DOHH2 (cell line): Measurements from ENCODE around the gene TBC1D2B.
"Not testable (repeated sequence)": the region's sequence is repeated elsewhere in the genome, so short reads cannot be mapped to it uniquely, and the experiment has no call there.

ENCODE experiments used
- H3F3A ChIP-seq: fragments of 200-600 bp; sonication (generic), shearing (Covaris generic); 2 replicates; pipeline ENCODE4 v1.6.0; 2016; ENCODE audit warnings: antibody characterized with exemption, mild to moderate bottlenecking; ENCODE audit not compliant: control insufficient read depth, insufficient read depth
- H3K27ac ChIP-seq: fragments of 200-600 bp; sonication (generic); 2 replicates; pipeline ENCODE4 v1.5.1; 2014; ENCODE audit warnings: low read depth, mild to moderate bottlenecking, low read length, moderate library complexity
- H3K27me3 ChIP-seq: fragments of 200-600 bp; sonication (generic); 2 replicates; pipeline ENCODE4 v1.6.1; 2014; ENCODE audit warnings: mild to moderate bottlenecking, low read length, mixed read lengths; ENCODE audit not compliant: control insufficient read depth
- H3K36me3 ChIP-seq: fragments of 200-600 bp; sonication (generic); 2 replicates; pipeline ENCODE4 v1.6.1; 2014; ENCODE audit warnings: mild to moderate bottlenecking, low read length, moderate library complexity, mixed read lengths; ENCODE audit not compliant: control insufficient read depth
- H3K4me1 ChIP-seq: fragments of 200-600 bp; sonication (generic); 2 replicates; pipeline ENCODE4 v1.6.1; 2014; ENCODE audit warnings: mild to moderate bottlenecking, low read length, mixed read lengths; ENCODE audit not compliant: control insufficient read depth
- H3K4me2 ChIP-seq: fragments of 200-600 bp; sonication (generic); 2 replicates; pipeline ENCODE4 v1.6.0; 2014; ENCODE audit warnings: mild to moderate bottlenecking, low read length, moderate library complexity
- H3K4me3 ChIP-seq: fragments of 200-600 bp; sonication (generic); 2 replicates; pipeline ENCODE4 v1.5.1; 2014; ENCODE audit warnings: mild to moderate bottlenecking, low read length, mixed read lengths
- H3K79me2 ChIP-seq: fragments of 200-600 bp; sonication (generic); 2 replicates; pipeline ENCODE4 v1.6.1; 2014; ENCODE audit warnings: mild to moderate bottlenecking, low read length, mixed read lengths; ENCODE audit not compliant: control insufficient read depth
- H3K9me2 ChIP-seq: fragments of 200-600 bp; sonication (generic); replicated peaks from 2 replicates; pipeline ENCODE4 v1.6.1; 2014; ENCODE audit warnings: mild to moderate bottlenecking, low read length, mixed read lengths; ENCODE audit not compliant: control insufficient read depth
- H3K9me3 ChIP-seq: fragments of 200-600 bp; sonication (generic); 2 replicates; pipeline ENCODE4 v1.6.1; 2014; ENCODE audit warnings: antibody characterized with exemption, low read length, mixed read lengths; ENCODE audit not compliant: control insufficient read depth, insufficient read depth
- H4K20me1 ChIP-seq: fragments of 200-600 bp; sonication (generic); 2 replicates; pipeline ENCODE4 v1.6.0; 2014; ENCODE audit warnings: low read depth, mild to moderate bottlenecking, antibody characterized with exemption, low read length, moderate library complexity; ENCODE audit not compliant: control insufficient read depth, insufficient read depth
- EZH2phosphoT487 ChIP-seq: fragments of 200-600 bp; sonication (generic); IDR thresholded peaks from 2 replicates; pipeline ENCODE4 v1.6.1; 2017; ENCODE audit warnings: borderline replicate concordance, mild to moderate bottlenecking, antibody characterized with exemption, low read length, moderate library complexity, mixed read lengths
- TF ChIP-seq, protein P1 (sequence below): fragments of 200-600 bp; sonication (generic); IDR thresholded peaks from one replicate; pipeline ENCODE4 v1.5.1; 2014; ENCODE audit warnings: antibody characterized with exemption, mild to moderate bottlenecking, low read depth, low read length; ENCODE audit not compliant: poor library complexity, severe bottlenecking

Gene TBC1D2B

DNA sequence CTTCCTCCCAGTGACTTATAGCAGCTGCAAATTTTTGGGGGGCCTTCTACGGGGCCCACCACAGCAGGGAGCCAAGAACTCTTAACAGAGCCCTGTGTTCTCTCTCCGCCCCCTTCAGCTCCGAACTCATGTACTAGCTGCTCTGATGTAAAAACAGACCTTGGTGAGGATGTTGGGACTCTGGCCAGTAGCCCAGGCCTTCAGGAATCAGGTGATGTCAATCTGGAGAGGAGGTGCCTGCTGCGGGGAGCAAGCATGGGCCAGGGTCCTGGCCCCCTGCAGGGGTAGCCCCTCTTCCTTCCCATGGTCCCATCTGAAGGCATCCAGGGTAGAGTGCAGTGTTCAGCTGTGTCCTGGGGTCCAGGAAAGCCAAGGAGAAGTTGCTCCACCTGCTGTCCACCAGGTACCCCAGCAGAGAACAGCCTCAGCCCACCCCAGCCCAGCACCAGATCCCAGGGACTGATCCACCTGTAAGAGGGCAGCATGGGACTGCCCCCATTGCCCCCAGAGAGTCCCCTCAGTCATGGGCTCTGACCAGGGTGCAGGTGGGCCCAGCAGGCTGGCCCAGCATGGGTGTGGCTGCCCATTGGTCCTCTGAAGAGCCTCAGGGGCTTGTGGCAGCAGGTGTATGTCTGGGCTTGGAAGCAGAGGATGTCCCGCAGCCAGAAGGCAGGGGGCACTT, 126.3 kb downstream of the TBC1D2B start:
- H3K4me1 ChIP-seq: peaks cover 21% of the 10 kb centered on the region
- not testable (repeated sequence) for H3K27ac ChIP-seq, H3K9me3 ChIP-seq, H3K27me3 ChIP-seq, H3K79me2 ChIP-seq, H3K9me2 ChIP-seq, H4K20me1 ChIP-seq, H3K4me3 ChIP-seq, H3K4me2 ChIP-seq, H3F3A ChIP-seq, H3K36me3 ChIP-seq

DNA sequence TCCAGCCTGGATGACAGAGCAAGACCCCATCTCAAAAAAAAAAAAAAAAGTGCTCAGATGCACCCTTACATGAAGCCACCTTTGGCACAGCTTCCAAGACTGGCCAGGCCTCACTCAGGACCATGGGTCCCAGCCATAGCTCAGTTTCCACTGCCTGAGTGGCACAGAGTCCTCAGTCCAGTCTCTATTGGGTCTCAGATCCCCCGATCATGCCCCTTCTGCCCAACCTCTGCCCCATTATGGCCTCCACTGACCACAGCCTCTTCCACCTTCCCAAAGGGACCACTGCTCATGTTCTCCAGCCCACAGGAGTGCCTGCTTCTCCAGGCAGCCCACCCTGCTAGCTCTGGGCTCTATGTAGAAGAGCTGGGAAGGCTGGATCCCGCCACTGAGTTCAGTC, 127.0 kb downstream of the TBC1D2B start:
- not testable (repeated sequence) for H3F3A ChIP-seq, H3K4me2 ChIP-seq, H3K79me2 ChIP-seq, H4K20me1 ChIP-seq, H3K27ac ChIP-seq, H3K27me3 ChIP-seq, H3K36me3 ChIP-seq, H3K9me3 ChIP-seq, H3K9me2 ChIP-seq, H3K4me3 ChIP-seq
- peaks cover 19% of the 10 kb centered on the region for H3K4me1 ChIP-seq

DNA sequence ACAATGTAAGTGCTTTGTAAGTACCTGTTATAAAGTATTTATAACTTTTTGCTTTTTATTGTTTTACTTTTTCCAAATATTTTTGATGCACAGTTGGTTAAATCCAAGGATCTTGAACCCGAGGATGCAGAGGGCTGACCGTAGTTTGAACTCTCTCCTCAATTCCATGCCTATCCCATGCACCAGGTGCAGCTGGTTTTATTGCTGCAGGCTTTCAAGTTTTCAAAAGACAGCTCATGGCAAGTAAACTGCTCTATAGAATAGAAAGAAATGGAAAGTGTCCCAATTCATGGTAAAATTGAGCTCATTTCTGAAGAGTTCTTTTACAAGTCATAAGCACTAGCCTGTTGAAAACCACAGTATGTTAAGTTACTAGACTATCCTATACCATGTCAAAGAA, 131.9 kb downstream of the TBC1D2B start:
- Histone ChIP-seq H3K27ac (no peak overlapping the region), H3K4me3 (no peak overlapping the region), H3K9me3 (no peaks in the 10 kb centered on the region), H3K36me3 (no peaks in the 10 kb centered on the region), H3K27me3 (peaks cover 15% of the 10 kb centered on the region), H3K4me1 (no peaks in the 10 kb centered on the region), H3K9me2 (no peaks in the 10 kb centered on the region), H4K20me1 (no peaks in the 10 kb centered on the region), H3F3A (no peaks in the 10 kb centered on the region), H3K4me2 (no peak overlapping the region), H3K79me2 (no peaks in the 10 kb centered on the region)
- TF ChIP-seq EZH2phosphoT487: no peak
- TF ChIP-seq, protein P1, sequence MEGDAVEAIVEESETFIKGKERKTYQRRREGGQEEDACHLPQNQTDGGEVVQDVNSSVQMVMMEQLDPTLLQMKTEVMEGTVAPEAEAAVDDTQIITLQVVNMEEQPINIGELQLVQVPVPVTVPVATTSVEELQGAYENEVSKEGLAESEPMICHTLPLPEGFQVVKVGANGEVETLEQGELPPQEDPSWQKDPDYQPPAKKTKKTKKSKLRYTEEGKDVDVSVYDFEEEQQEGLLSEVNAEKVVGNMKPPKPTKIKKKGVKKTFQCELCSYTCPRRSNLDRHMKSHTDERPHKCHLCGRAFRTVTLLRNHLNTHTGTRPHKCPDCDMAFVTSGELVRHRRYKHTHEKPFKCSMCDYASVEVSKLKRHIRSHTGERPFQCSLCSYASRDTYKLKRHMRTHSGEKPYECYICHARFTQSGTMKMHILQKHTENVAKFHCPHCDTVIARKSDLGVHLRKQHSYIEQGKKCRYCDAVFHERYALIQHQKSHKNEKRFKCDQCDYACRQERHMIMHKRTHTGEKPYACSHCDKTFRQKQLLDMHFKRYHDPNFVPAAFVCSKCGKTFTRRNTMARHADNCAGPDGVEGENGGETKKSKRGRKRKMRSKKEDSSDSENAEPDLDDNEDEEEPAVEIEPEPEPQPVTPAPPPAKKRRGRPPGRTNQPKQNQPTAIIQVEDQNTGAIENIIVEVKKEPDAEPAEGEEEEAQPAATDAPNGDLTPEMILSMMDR: no peak
